ENCODE results near the gene PANX2.

DNA sequence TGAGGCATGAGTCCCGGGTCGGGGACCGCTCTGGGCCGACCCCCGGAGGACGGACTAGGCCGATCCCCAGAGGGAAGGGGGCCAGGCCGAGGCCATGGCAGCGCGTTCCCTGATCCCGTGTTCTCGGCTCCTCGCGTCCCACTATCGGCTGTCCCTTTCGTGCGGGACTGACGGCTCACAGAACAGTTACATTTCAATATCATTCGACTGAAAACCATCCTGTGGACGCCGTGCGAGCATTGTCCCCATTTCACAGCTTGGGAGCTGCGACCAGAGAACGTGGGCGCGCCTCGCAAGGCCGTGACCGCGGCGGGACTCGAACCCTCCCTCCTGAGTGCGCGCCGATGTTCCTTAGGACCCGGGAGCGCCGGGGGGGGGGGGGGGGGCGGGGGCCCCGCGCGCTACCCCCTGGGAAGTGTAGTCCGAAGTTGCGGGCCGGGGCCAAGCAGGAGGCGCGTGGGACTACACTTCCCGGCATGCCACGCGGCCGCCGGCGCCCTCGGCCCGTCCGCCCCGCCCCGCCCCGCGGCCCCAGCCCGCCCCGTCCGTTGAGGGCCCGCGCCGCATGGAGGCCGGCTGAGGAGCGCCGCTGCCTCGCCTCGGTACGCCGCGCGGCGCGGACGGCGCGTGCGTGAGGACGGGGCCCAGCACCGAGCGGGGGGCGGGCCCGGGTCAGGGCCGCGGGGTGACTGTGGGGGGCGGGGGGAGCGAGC, 15.0 kb downstream of the PANX2 start, which contains the start of gene TRABD:
- TF ChIP-seq, protein P1, sequence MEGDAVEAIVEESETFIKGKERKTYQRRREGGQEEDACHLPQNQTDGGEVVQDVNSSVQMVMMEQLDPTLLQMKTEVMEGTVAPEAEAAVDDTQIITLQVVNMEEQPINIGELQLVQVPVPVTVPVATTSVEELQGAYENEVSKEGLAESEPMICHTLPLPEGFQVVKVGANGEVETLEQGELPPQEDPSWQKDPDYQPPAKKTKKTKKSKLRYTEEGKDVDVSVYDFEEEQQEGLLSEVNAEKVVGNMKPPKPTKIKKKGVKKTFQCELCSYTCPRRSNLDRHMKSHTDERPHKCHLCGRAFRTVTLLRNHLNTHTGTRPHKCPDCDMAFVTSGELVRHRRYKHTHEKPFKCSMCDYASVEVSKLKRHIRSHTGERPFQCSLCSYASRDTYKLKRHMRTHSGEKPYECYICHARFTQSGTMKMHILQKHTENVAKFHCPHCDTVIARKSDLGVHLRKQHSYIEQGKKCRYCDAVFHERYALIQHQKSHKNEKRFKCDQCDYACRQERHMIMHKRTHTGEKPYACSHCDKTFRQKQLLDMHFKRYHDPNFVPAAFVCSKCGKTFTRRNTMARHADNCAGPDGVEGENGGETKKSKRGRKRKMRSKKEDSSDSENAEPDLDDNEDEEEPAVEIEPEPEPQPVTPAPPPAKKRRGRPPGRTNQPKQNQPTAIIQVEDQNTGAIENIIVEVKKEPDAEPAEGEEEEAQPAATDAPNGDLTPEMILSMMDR (IDR thresholded peaks at IDR 0.05), result no peak
- no peak for TF ChIP-seq POLR2A (IDR thresholded peaks at IDR 0.05)
